Endothelial cell of umbilical vein (primary cell): ENCODE measurements around the gene FYCO1. TPM values are rescaled to one million over a fixed set of nuclear protein-coding genes. Genes with fewer than 3 reads are reported as not detected.

ENCODE experiments used
- BruUV-seq: library from RNA; stranded (reverse); fragments of 400-500 nt; replicated peaks from 2 replicates; lab custom pipeline; 2021; lab: Mats Ljungman, UMichigan
- CTCF ChIA-PET: fragments of 300-600, 350-600 bp; sonication (Branson Sonifier 250); formaldehyde crosslinking; loops from one replicate; lab custom pipeline; 2021; ENCODE audit warnings: antibody characterized with exemption, inconsistent platforms; lab: Charles Lee
- POLR2A ChIA-PET: fragments of 300-600, 350-600 bp; sonication (Branson Sonifier 250); formaldehyde crosslinking; loops from one replicate; lab custom pipeline; 2021; ENCODE audit warnings: antibody characterized with exemption, inconsistent platforms; lab: Charles Lee
- DNase-seq: peaks from one replicate; pipeline ENCODE4 v3.0.0-alpha.2; 2011; ENCODE audit warnings: low read depth, low spot score
- FAIRE-seq: peaks from 2 replicates; lab custom pipeline; 2011; peaks lifted over from hg19 to GRCh38; lab: Jason Lieb, UNC
- H2AFZ ChIP-seq: 2 replicates; pipeline ENCODE4 v1.6.0; 2012; ENCODE audit warnings: low read depth, low read length, control low read depth, inconsistent platforms
- H3K27ac ChIP-seq: 2 replicates; pipeline ENCODE4 v1.5.1; 2011; ENCODE audit warnings: low read depth, mild to moderate bottlenecking, control low read depth, low read length, moderate library complexity; ENCODE audit not compliant: insufficient read depth
- H3K27me3 ChIP-seq, 2 experiments: 2 replicates each; pipeline versions ENCODE4 v1.6.0 to v1.6.1; 2011; ENCODE audit warnings: low read length in 2 of 2, mixed read lengths in 1 of 2; ENCODE audit not compliant: control insufficient read depth in 2 of 2, insufficient read depth in 2 of 2
- H3K36me3 ChIP-seq, 2 experiments: 2 replicates in 1 of 2; 3 replicates in 1 of 2; pipeline ENCODE4 v1.5.1; 2011; ENCODE audit warnings: low read length in 2 of 2, mild to moderate bottlenecking in 1 of 2, moderate library complexity in 1 of 2; ENCODE audit not compliant: control insufficient read depth in 2 of 2, insufficient read depth in 2 of 2; ENCODE audit errors: extremely low read depth in 1 of 2
- H3K4me1 ChIP-seq: 3 replicates; pipeline ENCODE4 v1.5.1; 2011; ENCODE audit warnings: mild to moderate bottlenecking, low read length; ENCODE audit not compliant: control insufficient read depth, insufficient read depth; ENCODE audit errors: extremely low read depth
- H3K4me2 ChIP-seq: 2 replicates; pipeline ENCODE4 v1.6.1; 2011; ENCODE audit warnings: low read length, control low read depth, mixed read lengths; ENCODE audit not compliant: insufficient read depth
- H3K4me3 ChIP-seq, 3 experiments: fragments of 200-600 bp in 1 of 3; sonication (generic), shearing (Covaris generic) in 1 of 3; replicated peaks in 1 of 3; 2 replicates each; pipeline ENCODE4 v1.5.1; 2011 to 2016; ENCODE audit warnings: control low read depth in 3 of 3, low read length in 3 of 3, mild to moderate bottlenecking in 2 of 3, inconsistent platforms in 1 of 3, low read depth in 1 of 3, moderate library complexity in 1 of 3; ENCODE audit not compliant: insufficient read depth in 1 of 3
- H3K79me2 ChIP-seq: 2 replicates; pipeline ENCODE4 v1.6.0; 2012; ENCODE audit warnings: low read length, inconsistent platforms; ENCODE audit not compliant: control insufficient read depth, insufficient read depth
- H3K9ac ChIP-seq: replicated peaks from 2 replicates; pipeline ENCODE3; 2011; ENCODE audit warnings: low read length, control low read depth; ENCODE audit not compliant: insufficient read depth; ENCODE audit errors: extremely low read depth
- H3K9me1 ChIP-seq: replicated peaks from 3 replicates; pipeline ENCODE4 v1.6.0; 2011; ENCODE audit warnings: mild to moderate bottlenecking, low read length; ENCODE audit not compliant: control insufficient read depth, insufficient read depth; ENCODE audit errors: extremely low read depth
- H3K9me3 ChIP-seq: replicated peaks from 2 replicates; pipeline ENCODE4 v1.5.1; 2012; ENCODE audit warnings: low read length, inconsistent platforms; ENCODE audit not compliant: control insufficient read depth, insufficient read depth
- H4K20me1 ChIP-seq: replicated peaks from 2 replicates; pipeline ENCODE3; 2011; ENCODE audit warnings: mild to moderate bottlenecking, low read length; ENCODE audit not compliant: control insufficient read depth, insufficient read depth; ENCODE audit errors: extremely low read depth
- EZH2 ChIP-seq: IDR thresholded peaks from 2 replicates; pipeline ENCODE4 v1.6.1; 2012; ENCODE audit warnings: borderline replicate concordance, low read depth, mild to moderate bottlenecking, moderate library complexity, low read length, inconsistent platforms; ENCODE audit not compliant: severe bottlenecking
- FOS ChIP-seq: IDR thresholded peaks from 2 replicates; pipeline ENCODE4 v1.6.1; 2011; ENCODE audit warnings: mild to moderate bottlenecking, low read length, moderate library complexity, borderline replicate concordance; ENCODE audit not compliant: insufficient read depth
- GATA2 ChIP-seq: IDR thresholded peaks from 2 replicates; pipeline ENCODE4 v1.7.0; 2011; ENCODE audit warnings: low read depth, mild to moderate bottlenecking, moderate library complexity, mixed read lengths, low read length; ENCODE audit not compliant: insufficient read length, insufficient read depth
- JUN ChIP-seq: IDR thresholded peaks from 2 replicates; pipeline ENCODE4 v1.6.1; 2011; ENCODE audit warnings: borderline replicate concordance, low read depth; ENCODE audit not compliant: insufficient read length, insufficient read depth
- MYC ChIP-seq: IDR thresholded peaks from one replicate; pipeline ENCODE4 v1.6.1; 2011; ENCODE audit warnings: mild to moderate bottlenecking, low read depth, low read length
- POLR2A ChIP-seq: IDR thresholded peaks from 2 replicates; pipeline ENCODE4 v1.6.1; 2012; ENCODE audit warnings: low read depth, mild to moderate bottlenecking, control low read depth, low read length
- POLR2AphosphoS5 ChIP-seq: IDR thresholded peaks from 2 replicates; pipeline ENCODE4 v1.6.1; 2012; ENCODE audit warnings: low read depth, mild to moderate bottlenecking, control low read depth, low read length, moderate library complexity; ENCODE audit not compliant: insufficient read depth
- dilution Hi-C: fragments of 300-500 bp; cut with MboI; formaldehyde crosslinking; loops from one replicate; pipeline ENCODE4 v1.15.0; 2019; ENCODE audit warnings: low sequenced_read_pairs; ENCODE audit not compliant: extremely low pct_ligation_motif_present
- intact Hi-C: fragments of 100-400 bp; cut with micrococcal nuclease; formaldehyde crosslinking; loops from one replicate; pipeline ENCODE4 v1.10.0; 2022
- polyA plus RNA-seq, 4 experiments: library from polyadenylated mRNA; depleted of rRNA in 3 of 4; stranded (reverse) in 3 of 4; unstranded in 1 of 4; fragments of >200 nt; gene quantifications; 2 replicates each; pipeline versions ENCODE4 v1.2.1 to v1.2.3, GENCODE V29; 2011 to 2012; ENCODE audit warnings: missing spikeins in 1 of 4
- total RNA-seq: library from RNA; stranded (reverse); gene quantifications from 2 replicates; pipeline ENCODE4 v1.2.3, GENCODE V29; 2021
- TF ChIP-seq, protein P1 (sequence below): IDR thresholded peaks from 2 replicates; pipeline ENCODE4 v1.6.1; 2011; ENCODE audit not compliant: insufficient read depth, insufficient read length
- TF ChIP-seq, protein P2 (sequence below), 2 donors: IDR thresholded peaks; 1 replicate in 1 of 2; 2 replicates in 1 of 2; pipeline ENCODE4 v1.5.1; 2011; ENCODE audit warnings: low read length in 2 of 2, mild to moderate bottlenecking in 2 of 2, moderate library complexity in 2 of 2, control low read depth in 1 of 2, inconsistent platforms in 1 of 2, low read depth in 1 of 2; ENCODE audit not compliant: insufficient read depth in 1 of 2; ENCODE audit errors: extremely low read depth in 1 of 2

Gene FYCO1
- total and polyA plus RNA-seq, 2 donors (not counting 3 experiments of a cell fraction or from before 2014, with no cell fraction given) = 13.9 to 20.8 TPM

DNA sequence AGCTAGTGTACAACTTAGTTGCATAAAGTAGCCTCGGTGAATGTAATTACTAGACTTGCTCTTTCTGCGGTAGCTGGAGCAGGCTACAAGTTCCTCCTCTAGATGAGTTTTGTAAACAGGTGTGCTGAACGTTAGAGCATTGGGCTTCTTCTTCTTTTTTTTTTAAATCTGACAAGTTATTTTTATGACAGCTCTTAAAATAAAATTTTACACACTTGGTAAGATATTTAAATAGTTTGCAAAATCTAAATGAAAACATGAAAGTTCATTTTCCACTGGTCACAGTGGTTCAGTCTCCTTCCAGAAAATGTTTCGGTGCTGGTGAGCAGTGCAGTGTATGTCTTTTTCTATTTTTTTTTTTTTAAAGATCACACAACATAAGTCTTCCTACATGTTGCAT lies 106.3 kb downstream of the FYCO1 start:
- FAIRE-seq = no peak
- peaks cover 8 to 15% of the 10 kb centered on the region in 2 experiments for H3K27me3 ChIP-seq
- intact Hi-C loops (no loop called here), dilution Hi-C loops (no loop called here)
- no peak overlapping the region for H3K4me2 ChIP-seq
- H3K36me3 ChIP-seq = no peaks in the 10 kb centered on the region
- no peak overlapping the region for H3K9ac ChIP-seq
- no peaks in the 10 kb centered on the region for H3K79me2 ChIP-seq
- BruUV-seq = no TSS peak
- CTCF ChIA-PET = interaction anchor here (0.8 kb wide), 1 partner anchor 195 kb away, joined by 3 read pairs; no protein-coding TSS in a partner anchor
- no peaks in the 10 kb centered on the region for H3K4me1 ChIP-seq
- no peak for TF ChIP-seq FOS
- TF ChIP-seq POLR2A = no peak
- no peak for TF ChIP-seq POLR2AphosphoS5
- no peak for TF ChIP-seq MYC
- no peak for TF ChIP-seq EZH2
- TF ChIP-seq, protein P1, sequence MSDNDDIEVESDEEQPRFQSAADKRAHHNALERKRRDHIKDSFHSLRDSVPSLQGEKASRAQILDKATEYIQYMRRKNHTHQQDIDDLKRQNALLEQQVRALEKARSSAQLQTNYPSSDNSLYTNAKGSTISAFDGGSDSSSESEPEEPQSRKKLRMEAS = no peak
- no peak for TF ChIP-seq JUN
- TF ChIP-seq, protein P2, sequence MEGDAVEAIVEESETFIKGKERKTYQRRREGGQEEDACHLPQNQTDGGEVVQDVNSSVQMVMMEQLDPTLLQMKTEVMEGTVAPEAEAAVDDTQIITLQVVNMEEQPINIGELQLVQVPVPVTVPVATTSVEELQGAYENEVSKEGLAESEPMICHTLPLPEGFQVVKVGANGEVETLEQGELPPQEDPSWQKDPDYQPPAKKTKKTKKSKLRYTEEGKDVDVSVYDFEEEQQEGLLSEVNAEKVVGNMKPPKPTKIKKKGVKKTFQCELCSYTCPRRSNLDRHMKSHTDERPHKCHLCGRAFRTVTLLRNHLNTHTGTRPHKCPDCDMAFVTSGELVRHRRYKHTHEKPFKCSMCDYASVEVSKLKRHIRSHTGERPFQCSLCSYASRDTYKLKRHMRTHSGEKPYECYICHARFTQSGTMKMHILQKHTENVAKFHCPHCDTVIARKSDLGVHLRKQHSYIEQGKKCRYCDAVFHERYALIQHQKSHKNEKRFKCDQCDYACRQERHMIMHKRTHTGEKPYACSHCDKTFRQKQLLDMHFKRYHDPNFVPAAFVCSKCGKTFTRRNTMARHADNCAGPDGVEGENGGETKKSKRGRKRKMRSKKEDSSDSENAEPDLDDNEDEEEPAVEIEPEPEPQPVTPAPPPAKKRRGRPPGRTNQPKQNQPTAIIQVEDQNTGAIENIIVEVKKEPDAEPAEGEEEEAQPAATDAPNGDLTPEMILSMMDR (IDR thresholded peaks at IDR 0.05; ENCODE audit: extremely low read depth in 1 of 2, insufficient read depth in 1 of 2, low read depth in 1 of 2, low read length in 2 of 2) = no peak
- no peak for TF ChIP-seq GATA2
- no peak overlapping the region for H2AFZ ChIP-seq
- no peaks in the 10 kb centered on the region for H4K20me1 ChIP-seq
- no peak for DNase-seq
- H3K9me3 ChIP-seq = no peaks in the 10 kb centered on the region
- H3K9me1 ChIP-seq = no peaks in the 10 kb centered on the region
- H3K4me3 ChIP-seq = no peak overlapping the region
- POLR2A ChIA-PET = no interaction called here
- H3K27ac ChIP-seq = no peak overlapping the region
